ENCODE data around the gene PPP2R3C.

PPP2R3C gene

DNA sequence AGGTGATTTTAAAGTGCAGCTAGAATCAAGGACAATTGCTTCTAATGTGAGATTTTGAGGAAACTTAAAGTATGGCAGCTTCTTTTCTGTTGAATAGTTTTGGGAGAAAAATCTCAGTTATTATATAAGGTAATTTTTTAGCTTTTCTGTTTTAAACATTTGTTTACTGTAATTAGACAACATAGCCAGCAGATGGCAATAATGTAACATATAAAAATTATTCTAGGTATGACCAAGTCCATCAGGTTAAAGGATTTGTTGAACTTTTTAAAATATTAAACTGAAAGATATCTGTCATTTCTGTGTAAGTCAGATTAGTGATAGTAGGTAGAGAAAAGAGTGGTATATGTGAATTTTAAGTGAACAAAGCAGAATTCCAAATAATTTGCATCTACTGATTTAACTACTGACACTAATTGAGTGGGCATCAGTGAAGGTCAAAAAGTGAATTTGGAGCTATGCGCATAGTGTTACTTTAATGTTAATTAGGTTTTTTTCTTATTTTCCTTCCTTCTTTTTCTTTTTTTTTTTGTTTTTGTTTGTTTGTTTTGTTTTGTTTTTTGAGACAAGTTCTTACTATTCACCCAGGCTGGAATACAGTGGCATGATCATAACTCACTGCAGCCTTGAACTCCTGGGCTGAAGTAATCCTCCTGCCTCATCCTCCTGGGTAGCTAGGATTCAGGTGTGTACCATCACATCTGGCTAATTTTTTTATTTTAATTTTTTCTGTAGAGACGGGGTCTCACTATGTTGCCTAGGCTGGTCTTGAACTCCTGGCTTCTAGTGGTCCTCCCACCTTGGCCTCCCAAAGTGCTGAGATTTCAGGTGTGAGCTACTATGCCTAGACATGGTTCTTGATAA lies 19.2 kb upstream of the PPP2R3C start:
- TF ChIP-seq, protein P1, sequence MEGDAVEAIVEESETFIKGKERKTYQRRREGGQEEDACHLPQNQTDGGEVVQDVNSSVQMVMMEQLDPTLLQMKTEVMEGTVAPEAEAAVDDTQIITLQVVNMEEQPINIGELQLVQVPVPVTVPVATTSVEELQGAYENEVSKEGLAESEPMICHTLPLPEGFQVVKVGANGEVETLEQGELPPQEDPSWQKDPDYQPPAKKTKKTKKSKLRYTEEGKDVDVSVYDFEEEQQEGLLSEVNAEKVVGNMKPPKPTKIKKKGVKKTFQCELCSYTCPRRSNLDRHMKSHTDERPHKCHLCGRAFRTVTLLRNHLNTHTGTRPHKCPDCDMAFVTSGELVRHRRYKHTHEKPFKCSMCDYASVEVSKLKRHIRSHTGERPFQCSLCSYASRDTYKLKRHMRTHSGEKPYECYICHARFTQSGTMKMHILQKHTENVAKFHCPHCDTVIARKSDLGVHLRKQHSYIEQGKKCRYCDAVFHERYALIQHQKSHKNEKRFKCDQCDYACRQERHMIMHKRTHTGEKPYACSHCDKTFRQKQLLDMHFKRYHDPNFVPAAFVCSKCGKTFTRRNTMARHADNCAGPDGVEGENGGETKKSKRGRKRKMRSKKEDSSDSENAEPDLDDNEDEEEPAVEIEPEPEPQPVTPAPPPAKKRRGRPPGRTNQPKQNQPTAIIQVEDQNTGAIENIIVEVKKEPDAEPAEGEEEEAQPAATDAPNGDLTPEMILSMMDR (IDR thresholded peaks at IDR 0.05): peak; percentile 73
- Histone ChIP-seq H3K27ac (no peak overlapping the region), H3K9me3 (no peaks in the 10 kb centered on the region), H3K4me3 (ENCODE audit: low read depth in 1 of 2, low read length in 1 of 2) (no peak overlapping the region), H3K27me3 (no peaks in the 10 kb centered on the region), H3K36me3 (no peaks in the 10 kb centered on the region), H3K4me1 (ENCODE audit: control insufficient read depth in 1 of 2, insufficient read depth in 1 of 2, low read depth in 1 of 2, low read length in 1 of 2) (peaks cover 21 to 22% of the 10 kb centered on the region in 2 experiments)

DNA sequence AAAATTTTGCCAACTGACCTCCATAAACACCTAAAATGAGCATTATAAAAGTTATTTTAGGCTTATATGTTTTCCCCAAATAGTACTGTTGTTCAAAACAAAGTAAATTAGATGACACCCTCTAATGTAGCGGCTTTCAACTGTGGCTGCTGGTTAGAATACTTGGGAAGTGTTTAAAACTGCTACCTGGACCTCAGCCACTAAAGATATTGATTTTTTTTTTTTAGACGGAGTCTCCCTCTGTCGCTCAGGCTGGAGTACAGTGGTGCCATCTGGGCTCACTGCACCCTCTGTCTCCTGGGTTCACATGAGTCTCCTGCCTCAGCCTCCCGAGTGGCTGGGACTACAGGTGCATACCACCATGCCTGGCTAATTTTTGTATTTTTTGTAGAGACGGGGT lies 16.8 kb upstream of the PPP2R3C start:
- H3K4me3 ChIP-seq (ENCODE audit: low read depth in 1 of 2, low read length in 1 of 2): no peak overlapping the region
- no peaks in the 10 kb centered on the region for H3K9me3 ChIP-seq
- no peaks in the 10 kb centered on the region for H3K36me3 ChIP-seq
- H3K4me1 ChIP-seq (ENCODE audit: control insufficient read depth in 1 of 2, insufficient read depth in 1 of 2, low read depth in 1 of 2, low read length in 1 of 2): peaks cover 44 to 45% of the 10 kb centered on the region in 2 experiments
- no peak overlapping the region for H3K27ac ChIP-seq
- H3K27me3 ChIP-seq: no peaks in the 10 kb centered on the region
- TF ChIP-seq, protein P1 (IDR thresholded peaks at IDR 0.05): no peak

DNA sequence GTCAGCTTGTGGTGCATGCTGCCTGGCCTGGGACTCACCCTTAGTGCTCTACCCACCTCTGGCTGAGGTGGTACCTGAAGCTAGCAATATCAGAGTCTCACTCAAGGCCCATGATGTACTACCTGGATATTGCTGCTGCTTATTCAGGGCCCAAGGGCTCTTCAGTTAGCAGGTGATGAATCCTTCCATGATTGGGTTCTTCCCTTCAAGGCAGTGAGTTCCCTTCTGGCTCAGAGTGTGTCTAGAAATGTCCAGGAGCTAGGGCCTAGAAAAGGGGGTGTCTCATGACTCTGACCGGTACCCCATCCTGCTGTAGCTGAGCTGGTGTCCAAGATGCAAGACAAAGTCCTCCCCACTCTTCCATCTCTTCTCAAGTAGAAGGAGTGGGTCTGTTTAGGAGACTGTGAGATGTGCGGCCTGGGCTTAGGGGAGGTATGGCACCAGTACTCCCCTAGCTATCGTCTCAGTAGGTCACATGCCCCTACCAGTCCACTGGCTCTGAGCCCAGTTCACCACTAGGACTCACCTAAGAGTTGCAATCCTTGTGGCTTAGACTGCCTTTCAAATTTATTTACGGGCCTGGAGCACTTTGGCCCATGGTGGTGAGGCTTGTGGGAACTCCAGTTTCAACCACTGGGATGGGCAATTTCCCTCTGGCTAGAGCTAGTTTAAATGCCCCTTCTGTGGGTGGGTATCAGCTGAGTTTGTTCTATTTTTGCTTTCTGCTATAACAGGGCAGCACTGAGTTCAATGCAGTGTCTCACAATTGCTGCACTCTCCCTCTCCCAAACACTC lies 12.7 kb upstream of the PPP2R3C start:
- Histone ChIP-seq H3K27me3 (no peaks in the 10 kb centered on the region), H3K4me1 (ENCODE audit: control insufficient read depth in 1 of 2, insufficient read depth in 1 of 2, low read depth in 1 of 2, low read length in 1 of 2) (peaks cover 52 to 63% of the 10 kb centered on the region in 2 experiments), H3K36me3 (no peaks in the 10 kb centered on the region), H3K27ac (peak overlapping the region; percentile 93), H3K9me3 (no peaks in the 10 kb centered on the region), H3K4me3 (ENCODE audit: low read depth in 1 of 2, low read length in 1 of 2) (no peak overlapping the region)
- TF ChIP-seq, protein P1 (IDR thresholded peaks at IDR 0.05): no peak

DNA sequence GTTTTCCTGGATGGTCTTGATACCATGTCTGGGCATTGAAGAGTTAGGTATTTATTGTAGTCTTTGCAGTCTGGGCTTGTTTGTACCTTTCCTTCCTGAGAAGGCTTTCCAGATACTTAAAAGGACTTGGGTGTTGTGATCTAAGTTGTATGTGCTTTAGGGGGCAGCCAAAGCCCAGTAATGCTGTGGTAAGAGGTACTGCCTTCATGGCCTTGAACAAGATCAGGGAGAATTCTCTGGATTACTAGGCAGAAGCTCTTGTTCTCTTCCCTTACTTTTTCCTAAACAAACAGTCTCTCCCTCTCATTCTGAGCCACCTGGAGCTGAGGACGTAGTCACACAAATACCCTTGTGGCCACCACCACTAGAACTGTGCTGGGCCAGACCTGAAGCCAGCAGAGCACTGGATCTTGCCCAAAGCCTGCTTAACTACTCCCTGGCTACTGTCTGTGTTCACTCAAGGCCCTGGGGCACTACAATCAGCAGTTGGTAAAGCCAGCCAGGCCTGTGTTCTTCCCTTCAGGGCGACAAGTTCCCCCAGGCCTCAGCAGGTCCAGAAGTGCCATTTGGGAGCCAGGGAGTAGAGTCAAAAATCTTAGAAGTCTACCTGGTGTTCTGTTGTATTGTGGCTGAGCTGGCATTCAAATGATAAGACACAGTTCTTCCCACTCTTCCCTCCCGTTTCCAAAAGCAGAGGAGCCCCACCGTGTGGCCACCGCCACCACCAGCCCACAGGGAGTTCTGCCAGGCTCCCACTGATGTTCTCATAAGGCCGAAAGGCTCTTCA lies 11.9 kb upstream of the PPP2R3C start:
- H3K4me3 ChIP-seq (ENCODE audit: low read depth in 1 of 2, low read length in 1 of 2): no peak overlapping the region
- TF ChIP-seq, protein P1 (IDR thresholded peaks at IDR 0.05): no peak
- H3K27ac ChIP-seq: peak overlapping the region; percentile 93
- H3K27me3 ChIP-seq: no peaks in the 10 kb centered on the region
- no peaks in the 10 kb centered on the region for H3K36me3 ChIP-seq
- H3K4me1 ChIP-seq (ENCODE audit: control insufficient read depth in 1 of 2, insufficient read depth in 1 of 2, low read depth in 1 of 2, low read length in 1 of 2): peaks cover 52 to 63% of the 10 kb centered on the region in 2 experiments
- no peaks in the 10 kb centered on the region for H3K9me3 ChIP-seq

DNA sequence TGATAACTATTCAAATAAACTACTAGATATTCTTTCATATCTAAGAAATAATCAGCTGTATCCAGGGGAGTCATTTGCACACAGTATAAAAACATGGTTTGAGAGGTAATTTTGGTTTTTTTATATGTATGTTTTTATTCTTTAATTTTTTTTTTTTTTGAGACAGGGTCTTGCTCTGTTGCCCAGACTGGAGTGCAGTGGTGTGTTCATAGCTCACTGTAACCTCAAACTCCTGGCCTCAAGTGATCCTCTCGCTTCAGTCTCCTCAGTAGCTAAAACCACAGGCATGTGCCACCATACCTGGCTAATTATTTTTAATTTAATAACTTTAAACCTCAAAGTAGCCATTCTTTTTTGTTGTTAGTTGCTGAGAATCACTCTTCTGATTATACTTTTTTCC lies 2.3 kb upstream of the PPP2R3C start:
- Histone ChIP-seq H3K4me3 (ENCODE audit: low read depth in 1 of 2, low read length in 1 of 2) (no peak overlapping the region), H3K36me3 (peaks cover 14% of the 10 kb centered on the region), H3K9me3 (no peaks in the 10 kb centered on the region), H3K27ac (peak overlapping the region; percentile 91), H3K27me3 (no peaks in the 10 kb centered on the region), H3K4me1 (ENCODE audit: control insufficient read depth in 1 of 2, insufficient read depth in 1 of 2, low read depth in 1 of 2, low read length in 1 of 2) (peaks cover 45 to 51% of the 10 kb centered on the region in 2 experiments)
- TF ChIP-seq, protein P1 (IDR thresholded peaks at IDR 0.05): no peak

All from neutrophil (primary cell).